Measurements from ENCODE around the gene KLHDC4.

DNA sequence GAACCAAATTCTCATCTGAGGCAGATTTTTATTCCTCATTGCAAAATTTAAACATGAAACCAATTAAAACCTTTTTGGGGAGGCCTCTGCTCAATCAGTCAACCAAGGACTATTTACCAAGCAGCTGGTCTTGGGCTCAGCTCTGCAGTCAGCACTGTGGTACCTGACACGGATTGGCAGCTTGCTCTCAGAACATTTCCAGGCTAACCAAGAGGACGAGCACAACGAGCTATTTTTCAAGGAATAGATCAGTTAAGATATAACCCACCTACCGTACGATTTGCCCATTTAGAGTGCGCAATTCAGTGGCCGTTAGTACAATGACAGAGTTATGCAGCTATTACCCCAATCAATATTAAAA, 26.4 kb upstream of the KLHDC4 start:
- TF ChIP-seq, protein P1, sequence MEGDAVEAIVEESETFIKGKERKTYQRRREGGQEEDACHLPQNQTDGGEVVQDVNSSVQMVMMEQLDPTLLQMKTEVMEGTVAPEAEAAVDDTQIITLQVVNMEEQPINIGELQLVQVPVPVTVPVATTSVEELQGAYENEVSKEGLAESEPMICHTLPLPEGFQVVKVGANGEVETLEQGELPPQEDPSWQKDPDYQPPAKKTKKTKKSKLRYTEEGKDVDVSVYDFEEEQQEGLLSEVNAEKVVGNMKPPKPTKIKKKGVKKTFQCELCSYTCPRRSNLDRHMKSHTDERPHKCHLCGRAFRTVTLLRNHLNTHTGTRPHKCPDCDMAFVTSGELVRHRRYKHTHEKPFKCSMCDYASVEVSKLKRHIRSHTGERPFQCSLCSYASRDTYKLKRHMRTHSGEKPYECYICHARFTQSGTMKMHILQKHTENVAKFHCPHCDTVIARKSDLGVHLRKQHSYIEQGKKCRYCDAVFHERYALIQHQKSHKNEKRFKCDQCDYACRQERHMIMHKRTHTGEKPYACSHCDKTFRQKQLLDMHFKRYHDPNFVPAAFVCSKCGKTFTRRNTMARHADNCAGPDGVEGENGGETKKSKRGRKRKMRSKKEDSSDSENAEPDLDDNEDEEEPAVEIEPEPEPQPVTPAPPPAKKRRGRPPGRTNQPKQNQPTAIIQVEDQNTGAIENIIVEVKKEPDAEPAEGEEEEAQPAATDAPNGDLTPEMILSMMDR (IDR thresholded peaks at IDR 0.05): no peak
- TF ChIP-seq POLR2A (IDR thresholded peaks at IDR 0.05): no peak
